ENCODE data around the gene CTXN3.

Gene CTXN3

DNA sequence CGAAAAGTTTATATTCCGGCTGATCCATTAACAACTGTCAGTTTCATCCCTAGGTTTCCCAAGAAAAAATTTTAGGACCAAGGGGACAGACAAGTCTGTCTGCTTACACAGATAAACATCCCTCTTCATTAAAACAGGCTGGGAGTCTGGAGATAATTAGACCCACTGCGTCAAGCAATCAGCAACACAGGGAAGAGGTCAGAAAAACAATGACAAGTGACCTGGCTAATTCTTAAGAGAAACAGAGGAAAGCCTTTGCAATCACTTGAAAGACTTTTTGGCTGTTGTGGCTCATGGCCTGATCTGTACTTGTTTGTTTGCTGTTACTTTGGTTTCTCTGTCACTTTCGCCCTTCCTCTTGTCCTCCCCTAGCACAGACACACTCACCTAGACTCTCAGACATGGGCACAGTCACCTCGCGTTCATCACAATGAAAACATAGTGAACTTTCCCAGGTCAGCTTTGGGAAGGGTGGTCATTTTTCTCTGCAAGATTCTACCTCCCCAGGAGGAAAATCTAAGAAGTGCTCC lies 51.4 kb downstream of the CTXN3 start:
- DNase-seq: no peak

DNA sequence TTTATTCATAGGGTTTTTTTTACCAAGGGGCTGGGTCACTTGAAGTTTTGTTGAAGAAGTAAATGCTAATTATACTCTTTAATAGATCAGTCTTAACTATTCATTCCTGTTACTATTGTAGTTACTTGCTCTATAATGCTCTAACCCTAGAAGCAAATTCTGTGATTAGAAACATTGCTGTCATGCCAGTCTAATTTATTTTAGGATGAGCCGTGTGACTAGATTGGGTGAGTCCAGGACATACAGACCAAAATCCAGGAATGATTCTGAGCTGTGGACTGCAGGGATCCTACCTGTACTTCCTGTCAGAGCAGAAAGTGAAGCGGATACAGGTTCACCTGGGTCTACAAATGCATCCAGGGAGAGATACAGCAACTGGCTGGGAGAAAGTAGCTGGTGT lies 53.6 kb downstream of the CTXN3 start:
- no peak for DNase-seq

DNA sequence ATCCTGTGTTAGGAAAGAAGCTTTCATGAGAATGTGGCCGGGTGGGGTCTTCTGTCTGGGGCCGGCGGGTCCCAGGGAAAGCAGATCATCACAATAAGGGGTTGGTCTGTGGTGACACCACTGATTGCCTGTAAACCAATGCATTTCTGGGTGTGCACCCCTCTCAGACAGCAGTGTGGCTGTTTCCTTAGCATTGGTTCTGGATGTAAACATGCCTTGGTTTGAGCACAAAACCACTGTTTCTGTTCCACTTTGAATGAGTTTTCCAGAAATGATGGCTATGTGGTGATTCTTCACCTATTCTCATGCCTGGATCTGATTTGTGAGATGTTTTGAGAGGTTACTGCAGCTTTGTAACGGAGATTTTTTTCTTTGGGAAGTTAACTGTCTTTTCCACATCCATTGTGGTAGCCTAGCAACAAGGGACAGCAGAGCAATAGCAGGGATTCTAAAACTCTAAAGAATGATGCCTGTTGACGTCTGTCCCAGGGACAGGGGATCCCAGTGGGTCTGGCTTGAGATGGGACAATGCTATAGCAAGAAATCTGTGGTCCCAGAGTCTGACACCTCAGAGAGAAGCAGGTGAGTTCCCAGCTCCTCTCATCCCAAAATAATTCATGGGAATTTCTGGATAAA lies 54.2 kb downstream of the CTXN3 start, which contains the start of gene CCDC192:
Gene CCDC192, plus strand, starts transcription at position 466 of the 636 bp plus-strand sequence. Its CDS starts 55 bp downstream, at position 521.
- no peak for DNase-seq

DNA sequence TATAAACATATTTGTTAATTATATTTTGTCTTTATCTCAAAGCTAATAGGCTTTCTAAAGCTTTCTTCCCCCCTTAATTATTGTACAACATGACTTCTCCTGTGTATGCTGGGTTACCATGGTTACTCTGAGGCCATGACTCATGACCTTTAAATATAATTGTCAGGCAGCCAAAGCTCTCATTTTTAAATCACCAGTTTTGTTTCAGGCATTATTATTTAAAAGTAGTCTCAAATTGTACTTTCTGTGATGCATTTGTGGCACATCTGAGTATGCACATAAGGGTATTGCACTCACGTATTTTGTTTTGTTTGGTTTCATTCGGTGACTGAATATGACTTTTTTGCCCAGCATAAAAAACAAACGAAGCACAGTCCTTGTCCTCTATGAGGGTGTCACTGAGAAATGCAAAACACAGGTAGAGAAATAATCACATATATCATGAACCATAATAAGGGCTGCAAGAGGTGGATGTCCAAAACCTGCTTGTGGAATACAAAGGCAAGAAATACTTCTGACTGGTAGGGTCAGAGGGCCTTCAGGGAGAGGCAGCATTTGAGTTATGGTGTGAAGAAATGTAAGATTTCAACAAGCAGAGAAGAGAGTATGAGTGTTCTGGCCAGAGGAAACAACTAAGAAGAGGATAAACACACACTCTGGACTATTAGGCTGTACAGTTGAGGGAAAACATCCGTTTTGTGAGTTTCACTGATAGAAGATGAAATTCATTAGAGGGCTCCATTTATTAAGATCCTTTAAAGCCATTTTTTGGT lies 56.4 kb downstream of the CTXN3 start:
- no peak for DNase-seq

DNA sequence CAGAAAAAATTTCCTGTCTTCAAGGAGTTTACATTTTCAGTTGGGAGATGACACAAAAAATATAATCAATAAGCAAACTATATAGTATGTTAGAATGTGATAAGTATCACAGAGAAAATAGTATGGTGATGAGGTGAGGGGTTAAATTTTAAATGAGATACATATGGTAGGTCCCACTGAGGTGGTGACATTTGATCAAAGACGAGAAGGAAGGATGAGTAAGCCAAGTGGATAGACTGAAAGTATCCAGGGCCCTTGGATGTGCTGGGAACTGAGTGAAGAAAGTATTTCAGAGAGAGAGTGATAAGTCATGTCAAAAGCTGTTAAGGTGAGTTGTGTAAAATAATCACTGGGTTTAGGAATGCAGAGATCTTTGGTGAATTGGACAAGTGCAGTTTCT lies 57.8 kb downstream of the CTXN3 start:
- DNase-seq: no peak

DNA sequence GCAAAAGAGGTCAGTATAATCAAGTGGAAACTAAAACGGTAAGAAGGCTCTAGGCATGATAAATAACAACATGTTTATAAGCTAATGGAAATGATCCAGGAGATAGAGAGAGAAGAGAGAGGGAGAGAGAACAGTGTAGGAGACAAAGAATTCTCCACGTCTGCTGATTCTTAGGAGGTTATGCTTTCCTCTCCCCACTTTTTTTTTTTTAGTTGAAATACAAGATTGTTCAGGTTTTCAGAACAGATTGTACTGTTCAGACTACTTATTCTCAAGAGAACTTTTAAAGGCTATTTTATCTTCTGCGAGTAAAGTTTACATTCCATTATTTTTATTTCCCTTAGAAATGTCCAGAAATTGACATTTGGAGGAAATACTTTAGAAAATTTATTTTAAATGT lies 58.3 kb downstream of the CTXN3 start:
- DNase-seq: no peak

All from NCI-H526 (cell line).